NB4 (cell line): Measurements from ENCODE around the gene PPY.

Experiments used
- POLR2A ChIP-seq: IDR thresholded peaks from 2 replicates; pipeline ENCODE4 v1.6.1; 2011; ENCODE audit warnings: mild to moderate bottlenecking; ENCODE audit not compliant: insufficient read length; ENCODE audit errors: extremely low read depth
- TF ChIP-seq, protein P1 (sequence below): IDR thresholded peaks from one replicate; pipeline ENCODE4 v1.5.1; 2012; ENCODE audit warnings: low read depth, low read length

DNA sequence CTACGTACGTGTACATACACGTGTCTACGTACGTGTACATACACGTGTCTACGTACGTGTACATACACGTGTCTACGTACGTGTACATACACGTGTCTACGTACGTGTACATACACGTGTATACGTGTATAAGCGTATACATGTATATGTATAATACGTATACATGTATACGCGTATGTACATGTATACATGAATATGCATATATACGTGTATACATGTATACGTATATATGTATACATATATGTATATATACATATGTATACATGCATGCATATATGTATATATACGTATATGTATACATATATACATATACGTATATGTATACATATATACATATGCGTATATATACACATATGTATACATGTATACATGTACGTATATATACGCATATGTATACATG, 33.6 kb upstream of the PPY start:
- TF ChIP-seq, protein P1, sequence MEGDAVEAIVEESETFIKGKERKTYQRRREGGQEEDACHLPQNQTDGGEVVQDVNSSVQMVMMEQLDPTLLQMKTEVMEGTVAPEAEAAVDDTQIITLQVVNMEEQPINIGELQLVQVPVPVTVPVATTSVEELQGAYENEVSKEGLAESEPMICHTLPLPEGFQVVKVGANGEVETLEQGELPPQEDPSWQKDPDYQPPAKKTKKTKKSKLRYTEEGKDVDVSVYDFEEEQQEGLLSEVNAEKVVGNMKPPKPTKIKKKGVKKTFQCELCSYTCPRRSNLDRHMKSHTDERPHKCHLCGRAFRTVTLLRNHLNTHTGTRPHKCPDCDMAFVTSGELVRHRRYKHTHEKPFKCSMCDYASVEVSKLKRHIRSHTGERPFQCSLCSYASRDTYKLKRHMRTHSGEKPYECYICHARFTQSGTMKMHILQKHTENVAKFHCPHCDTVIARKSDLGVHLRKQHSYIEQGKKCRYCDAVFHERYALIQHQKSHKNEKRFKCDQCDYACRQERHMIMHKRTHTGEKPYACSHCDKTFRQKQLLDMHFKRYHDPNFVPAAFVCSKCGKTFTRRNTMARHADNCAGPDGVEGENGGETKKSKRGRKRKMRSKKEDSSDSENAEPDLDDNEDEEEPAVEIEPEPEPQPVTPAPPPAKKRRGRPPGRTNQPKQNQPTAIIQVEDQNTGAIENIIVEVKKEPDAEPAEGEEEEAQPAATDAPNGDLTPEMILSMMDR, result no peak
- TF ChIP-seq POLR2A, result no peak
